Esophagus squamous epithelium (tissue), 4 donors: ENCODE measurements around the gene TAF6.

Experiments
- POLR2A ChIP-seq, 4 donors: fragments of 450-650 bp; IDR thresholded peaks; one replicate each; pipeline ENCODE4 v1.6.1; 2017; ENCODE audit warnings: antibody characterized with exemption in 4 of 4, mild to moderate bottlenecking in 4 of 4, moderate library complexity in 3 of 4
- TF ChIP-seq, protein P1 (sequence below), 6 experiments: fragments of 450-650 bp in 4 of 6; fragments of 200-600 bp in 2 of 6; sonication (generic) in 2 of 6; IDR thresholded peaks; one replicate each; pipeline ENCODE4 v1.5.1; 2016 to 2019; ENCODE audit warnings: antibody characterized with exemption in 6 of 6, mild to moderate bottlenecking in 4 of 6, moderate library complexity in 4 of 6

DNA sequence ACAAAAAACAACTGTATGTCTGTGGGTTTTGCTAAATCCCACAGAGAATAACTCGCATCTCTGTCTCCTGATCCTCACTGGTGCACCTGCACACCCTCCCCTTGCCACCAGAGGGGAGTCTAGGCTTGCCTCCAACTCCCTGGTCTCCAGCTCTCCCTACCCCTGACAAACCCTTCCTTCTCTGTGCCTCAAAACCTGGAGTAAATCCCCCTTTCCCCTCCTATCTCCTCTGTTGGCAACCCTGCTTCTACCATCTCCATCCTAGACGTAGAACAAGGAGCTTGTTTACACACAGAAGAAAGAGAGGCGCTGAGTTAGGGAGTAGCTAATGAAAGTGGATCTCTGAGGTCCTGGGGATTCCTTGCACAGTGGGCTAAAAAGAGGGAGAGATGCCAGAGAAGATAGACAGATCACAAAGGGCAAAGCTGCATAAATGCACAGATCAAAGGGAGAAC is 13.6 kb upstream of the TAF6 start:
- TF ChIP-seq, protein P1, sequence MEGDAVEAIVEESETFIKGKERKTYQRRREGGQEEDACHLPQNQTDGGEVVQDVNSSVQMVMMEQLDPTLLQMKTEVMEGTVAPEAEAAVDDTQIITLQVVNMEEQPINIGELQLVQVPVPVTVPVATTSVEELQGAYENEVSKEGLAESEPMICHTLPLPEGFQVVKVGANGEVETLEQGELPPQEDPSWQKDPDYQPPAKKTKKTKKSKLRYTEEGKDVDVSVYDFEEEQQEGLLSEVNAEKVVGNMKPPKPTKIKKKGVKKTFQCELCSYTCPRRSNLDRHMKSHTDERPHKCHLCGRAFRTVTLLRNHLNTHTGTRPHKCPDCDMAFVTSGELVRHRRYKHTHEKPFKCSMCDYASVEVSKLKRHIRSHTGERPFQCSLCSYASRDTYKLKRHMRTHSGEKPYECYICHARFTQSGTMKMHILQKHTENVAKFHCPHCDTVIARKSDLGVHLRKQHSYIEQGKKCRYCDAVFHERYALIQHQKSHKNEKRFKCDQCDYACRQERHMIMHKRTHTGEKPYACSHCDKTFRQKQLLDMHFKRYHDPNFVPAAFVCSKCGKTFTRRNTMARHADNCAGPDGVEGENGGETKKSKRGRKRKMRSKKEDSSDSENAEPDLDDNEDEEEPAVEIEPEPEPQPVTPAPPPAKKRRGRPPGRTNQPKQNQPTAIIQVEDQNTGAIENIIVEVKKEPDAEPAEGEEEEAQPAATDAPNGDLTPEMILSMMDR (IDR thresholded peaks at IDR 0.05), result peak; percentile 49 to 94 (median 88)
- no peak for TF ChIP-seq POLR2A (IDR thresholded peaks at IDR 0.05)
